ENCODE data around the gene PXDN.

The PXDN gene

GRCh38 chr2:1581965-1582625, 162.2 kb downstream of the PXDN start:
- DNase-seq (ENCODE audit: low read depth) = no peak

Data from activated T-cell treated with anti-CD3 and anti-CD28 coated beads for 48 hours (primary cell).